K562 (cell line): ENCODE results near the gene TBCCD1. TPM values are rescaled to one million over a fixed set of nuclear protein-coding genes. Genes with fewer than 3 reads are reported as not detected.

ENCODE experiments used
- ATAC-seq: fragments of 200-7000 bp; cut with Tn5 transposase; 3 replicates; pipeline ENCODE4 v1.9.1; 2020; ENCODE audit warnings: moderate library complexity
- BruUV-seq: library from RNA; stranded (reverse); fragments of 400-500 nt; replicated peaks from 2 replicates; lab custom pipeline; 2021; lab: Mats Ljungman, UMichigan
- CTCF ChIA-PET: fragments of 300-600 bp; formaldehyde crosslinking; extraction: SDS; loops from one replicate; lab custom pipeline; 2021; ENCODE audit warnings: low intra/inter-chr PET ratio; lab: Yijun Ruan, JAX
- POLR2A ChIA-PET: fragments of 300-600, 350-650 bp; sonication (Branson Sonifier 250); formaldehyde crosslinking; extraction: SDS; loops from one replicate; lab custom pipeline; 2021; ENCODE audit warnings: antibody characterized with exemption, inconsistent platforms; lab: Yijun Ruan, JAX
- DNase-seq, 4 experiments: peaks; one replicate each; pipeline versions ENCODE4 v3.0.0 to v3.0.0-alpha.2; 2011 to 2018; ENCODE audit warnings: low spot score in 3 of 4, mixed read lengths in 3 of 4; ENCODE audit errors: extremely low read depth in 1 of 4
- FAIRE-seq: peaks from 2 replicates; lab custom pipeline; 2011; peaks lifted over from hg19 to GRCh38; lab: Jason Lieb, UNC
- H2AFZ ChIP-seq: 2 replicates; pipeline ENCODE4 v1.6.0; 2011; ENCODE audit warnings: low read depth, low read length, control low read depth, inconsistent platforms
- H3K27ac ChIP-seq: fragments of 200-600 bp; 3 replicates; pipeline ENCODE4 v1.8.0; 2011; ENCODE audit warnings: low read depth, mild to moderate bottlenecking, control low read depth, inconsistent platforms, low read length, moderate library complexity, mixed read lengths; ENCODE audit errors: extremely low read depth
- H3K27me3 ChIP-seq, 2 experiments: fragments of 300-600 bp in 1 of 2; 2 replicates in 1 of 2; 3 replicates in 1 of 2; pipeline versions ENCODE4 v1.6.0 to v1.8.0; 2011; ENCODE audit warnings: inconsistent platforms in 2 of 2, low read length in 2 of 2, mild to moderate bottlenecking in 1 of 2, mixed read lengths in 1 of 2, moderate library complexity in 1 of 2; ENCODE audit not compliant: control insufficient read depth in 2 of 2, insufficient read depth in 2 of 2
- H3K36me3 ChIP-seq: fragments of 300-600 bp; 3 replicates; pipeline ENCODE4 v1.8.0; 2011; ENCODE audit warnings: mild to moderate bottlenecking, low read length, inconsistent platforms; ENCODE audit not compliant: control insufficient read depth, insufficient read depth
- H3K4me1 ChIP-seq, 2 experiments: fragments of 200-600 bp in 1 of 2; replicated peaks in 1 of 2; 2 replicates in 1 of 2; 3 replicates in 1 of 2; pipeline versions ENCODE4 v1.5.1 to v1.8.0; 2011; ENCODE audit warnings: inconsistent platforms in 2 of 2, low read length in 2 of 2, mild to moderate bottlenecking in 1 of 2, mixed read lengths in 1 of 2, moderate library complexity in 1 of 2; ENCODE audit not compliant: control insufficient read depth in 2 of 2, insufficient read depth in 2 of 2
- H3K4me2 ChIP-seq: 2 replicates; pipeline ENCODE4 v1.6.1; 2011; ENCODE audit warnings: low read length, control low read depth, inconsistent platforms, mixed read lengths; ENCODE audit not compliant: insufficient read depth
- H3K4me3 ChIP-seq: fragments of 200-600 bp; sonication (generic), shearing (Covaris generic); 2 replicates; pipeline ENCODE4 v1.5.1; 2016; ENCODE audit warnings: control low read depth, inconsistent platforms
- H3K79me2 ChIP-seq: fragments of 200-600 bp; 3 replicates; pipeline ENCODE4 v1.8.0; 2011; ENCODE audit warnings: low read length, inconsistent platforms; ENCODE audit not compliant: control insufficient read depth, insufficient read depth
- H3K9ac ChIP-seq, 2 experiments: 2 replicates each; pipeline versions ENCODE4 v1.6.0 to v1.6.1; 2011; ENCODE audit warnings: low read depth in 2 of 2, low read length in 2 of 2, control low read depth in 1 of 2, inconsistent platforms in 1 of 2, mild to moderate bottlenecking in 1 of 2, mixed read lengths in 1 of 2; ENCODE audit not compliant: insufficient read depth in 1 of 2
- H3K9me1 ChIP-seq: one replicate; pipeline ENCODE4 v1.6.0; 2011; ENCODE audit warnings: inconsistent platforms, mild to moderate bottlenecking, low read length, moderate library complexity; ENCODE audit not compliant: control insufficient read depth, insufficient read depth
- H3K9me3 ChIP-seq: replicated peaks from 2 replicates; pipeline ENCODE4 v1.5.1; 2011; ENCODE audit warnings: low read depth, low read length, inconsistent platforms; ENCODE audit not compliant: control insufficient read depth, insufficient read depth
- H4K20me1 ChIP-seq: replicated peaks from 2 replicates; pipeline ENCODE4 v1.6.1; 2011; ENCODE audit warnings: low read length, inconsistent platforms, mixed read lengths; ENCODE audit not compliant: control insufficient read depth, insufficient read depth
- C11orf30 ChIP-seq: fragments of 450-650 bp; IDR thresholded peaks from 2 replicates; pipeline ENCODE4 v1.6.1; 2016; ENCODE audit warnings: low read depth, mild to moderate bottlenecking
- FOXK2 ChIP-seq, 2 experiments: fragments of 450-650 bp; IDR thresholded peaks in 1 of 2; conservative IDR thresholded peaks in 1 of 2; 2 replicates each; pipeline ENCODE4 v1.6.1; 2016; ENCODE audit warnings: low read depth in 2 of 2, mild to moderate bottlenecking in 1 of 2
- RBM14 ChIP-seq: fragments of 200-400 bp; formaldehyde crosslinking; IDR thresholded peaks from 2 replicates; pipeline ENCODE4 v1.6.1; 2018; ENCODE audit warnings: low read depth, mild to moderate bottlenecking, low read length, moderate library complexity, borderline replicate concordance; ENCODE audit not compliant: insufficient read depth
- ZNF395 ChIP-seq: fragments of 200-800 bp; sonication (Bioruptor generic); IDR thresholded peaks from 2 replicates; pipeline ENCODE4 v1.6.1; 2017; ENCODE audit warnings: missing genetic modification characterization, missing compliant biosample characterization
- WGBS: fragments of 100-300 bp; shearing (Covaris generic); methylation state at CpG from one replicate; pipeline ENCODE4 v1.1.6; 2016; ENCODE audit warnings: low coverage, mixed read lengths; ENCODE audit not compliant: insufficient coverage; ENCODE audit errors: missing lambda C conversion rate; 5-methylcytosine and 5-hydroxymethylcytosine counted together
- in situ Hi-C: fragments of 300-500 bp; cut with MboI; formaldehyde crosslinking; loops from 4 replicates; pipeline ENCODE4 v1.15.0; 2018; ENCODE audit warnings: inconsistent platforms, mixed read lengths
- intact Hi-C: fragments of 100-400 bp; cut with micrococcal nuclease; formaldehyde crosslinking; loops from 2 replicates; pipeline ENCODE4 v1.14.2; 2022
- polyA plus RNA-seq, 8 experiments: library from polyadenylated mRNA; depleted of rRNA in 4 of 8; stranded (reverse) in 5 of 8; unstranded in 3 of 8; fragments of >200 nt; fragmentation: Nextera tagmentation in 2 of 8; fragmentation: Illumina TruSeq in 1 of 8; extraction: Ambion mirVana in 2 of 8; extraction: Trizol in 1 of 8; gene quantifications; 2 replicates each; pipeline versions ENCODE4 v1.2.1 to v1.2.3, GENCODE V29; 2011 to 2014; ENCODE audit warnings: inconsistent platforms in 1 of 8, missing spikeins in 1 of 8
- total RNA-seq, 7 experiments: library from RNA; depleted of rRNA in 6 of 7; stranded (reverse); fragments of >200 nt in 6 of 7; fragmentation: Illumina TruSeq in 2 of 7; extraction: Trizol in 2 of 7; gene quantifications; 2 replicates each; pipeline versions ENCODE4 v1.2.1 to v1.2.3, GENCODE V29; 2011 to 2021; ENCODE audit warnings: low replicate concordance in 1 of 7

Gene TBCCD1
- total and polyA plus RNA-seq, 9 of the 15 experiments (the other 6 are each of a cell fraction or from before 2014, with no cell fraction given), result 17.7 to 31.1 (median 21.2) TPM

DNA sequence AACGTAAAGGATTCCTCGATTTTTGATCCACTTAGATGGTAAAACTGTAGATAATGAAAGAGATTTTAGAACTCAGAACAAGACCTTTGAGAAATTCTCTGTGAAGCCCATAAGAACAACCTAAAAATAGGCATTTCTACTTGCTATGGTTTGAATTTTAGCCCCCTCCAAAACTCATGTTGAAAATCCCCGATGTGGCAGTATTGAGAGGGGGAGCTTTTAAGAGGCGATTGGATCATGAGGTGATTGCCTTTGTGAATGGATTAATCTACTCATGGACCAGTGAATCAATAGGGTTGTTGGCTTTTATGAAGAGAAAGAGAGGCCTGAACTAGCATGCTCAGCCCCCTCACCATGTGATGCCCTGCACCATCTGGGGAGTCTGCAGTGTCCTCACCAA is 25.5 kb upstream of the TBCCD1 start:
- Histone ChIP-seq H2AFZ (no peak overlapping the region), H3K4me3 (no peak overlapping the region), H4K20me1 (no peaks in the 10 kb centered on the region), H3K36me3 (no peaks in the 10 kb centered on the region), H3K79me2 (no peaks in the 10 kb centered on the region), H3K9ac (no peak overlapping the region), H3K4me2 (no peak overlapping the region), H3K27ac (no peak overlapping the region), H3K27me3 (no peaks in the 10 kb centered on the region), H3K9me3 (no peaks in the 10 kb centered on the region), H3K9me1 (no peaks in the 10 kb centered on the region), H3K4me1 (peaks cover 0 to 33% of the 10 kb centered on the region in 2 experiments; a peak in 4 of 5 replicates)
- DNase-seq, result no peak
- intact Hi-C loops, result no loop called here
- in situ Hi-C loops, result no loop called here
- ATAC-seq, result no peak
- no peak for FAIRE-seq
- BruUV-seq, result no TSS peak
- 55% methylated on average over 4 of the region's 4 CpGs for WGBS
- TF ChIP-seq C11orf30 (0 out of 2 replicates have a peak, but pooled peaks have one; percentile 7), FOXK2 (conservative IDR thresholded peaks at IDR 0.05 in 1 of 2, IDR thresholded peaks at IDR 0.05 in 1 of 2; ENCODE audit: low read depth in 2 of 2) (no peak), ZNF395 (CRISPR knock-in tag) (no peak), RBM14 (no peak)
- ChIA-PET POLR2A (interaction anchor here (1.4 to 3.8 kb wide), 2 partner anchors 191 kb away, joined by 4 to 23 read pairs; partner anchors contain the start of gene EIF4A2), CTCF (no interaction called here)
